SU-DHL-6 (cell line): ENCODE data around the gene CRX.
"Not testable (repeated sequence)": the region's sequence is repeated elsewhere in the genome, so short reads cannot be mapped to it uniquely, and the experiment has no call there.

Experiments used
- H2AFZ ChIP-seq: fragments of 200-600 bp; sonication (generic); 2 replicates; pipeline ENCODE4 v1.6.1; 2014; ENCODE audit warnings: low read depth, mild to moderate bottlenecking, moderate library complexity, mixed read lengths, antibody characterized with exemption, low read length; ENCODE audit not compliant: severe bottlenecking
- H3F3A ChIP-seq: fragments of 200-600 bp; shearing (Covaris generic); 2 replicates; pipeline ENCODE4 v1.6.0; 2016; ENCODE audit warnings: antibody characterized with exemption, mild to moderate bottlenecking; ENCODE audit not compliant: insufficient read depth
- H3K27ac ChIP-seq: fragments of 200-600 bp; sonication (generic); 2 replicates; pipeline ENCODE4 v1.5.1; 2016; ENCODE audit warnings: low read depth, mild to moderate bottlenecking, low read length, moderate library complexity, mixed read lengths
- H3K27me3 ChIP-seq: fragments of 200-600 bp; sonication (generic), shearing (Covaris generic); 2 replicates; pipeline ENCODE4 v1.6.0; 2014; ENCODE audit warnings: mild to moderate bottlenecking, low read length
- H3K36me3 ChIP-seq: fragments of 200-600 bp; sonication (generic); 2 replicates; pipeline ENCODE4 v1.6.1; 2014; ENCODE audit warnings: mild to moderate bottlenecking, low read length, mixed read lengths
- H3K4me2 ChIP-seq: fragments of 300-600, 200-600 bp; shearing (Covaris generic), sonication (generic); 2 replicates; pipeline ENCODE4 v1.6.0; 2014; ENCODE audit warnings: low read length, low read depth, mild to moderate bottlenecking; ENCODE audit not compliant: poor library complexity, severe bottlenecking
- H3K4me3 ChIP-seq: fragments of 200-600 bp; sonication (generic); 2 replicates; pipeline ENCODE4 v1.5.1; 2014; ENCODE audit warnings: antibody characterized with exemption, low read length, mild to moderate bottlenecking, mixed read lengths; ENCODE audit not compliant: insufficient read depth, poor library complexity, severe bottlenecking
- H3K79me2 ChIP-seq: fragments of 200-600 bp; sonication (generic); 2 replicates; pipeline ENCODE4 v1.6.1; 2014; ENCODE audit warnings: mild to moderate bottlenecking, low read length, moderate library complexity; ENCODE audit not compliant: insufficient read depth
- H3K9ac ChIP-seq: fragments of 200-600 bp; sonication (generic); 2 replicates; pipeline ENCODE4 v1.7.0; 2014; ENCODE audit warnings: mild to moderate bottlenecking, low read length
- H3K9me2 ChIP-seq: fragments of 200-600 bp; sonication (generic); replicated peaks from 2 replicates; pipeline ENCODE4 v1.6.1; 2014; ENCODE audit warnings: low read length; ENCODE audit not compliant: insufficient read depth
- H3K9me3 ChIP-seq: fragments of 200-600 bp; sonication (generic); 2 replicates; pipeline ENCODE4 v1.6.1; 2014; ENCODE audit warnings: low read length, mixed read lengths; ENCODE audit not compliant: insufficient read depth
- H4K20me1 ChIP-seq: fragments of 200-600 bp; sonication (generic); 2 replicates; pipeline ENCODE4 v1.6.1; 2014; ENCODE audit warnings: low read depth, mild to moderate bottlenecking, antibody characterized with exemption, low read length, moderate library complexity, mixed read lengths
- CTCF ChIP-seq: fragments of 200-600 bp; sonication (generic); IDR thresholded peaks from one replicate; pipeline ENCODE4 v1.5.1; 2017; ENCODE audit warnings: antibody characterized with exemption, mild to moderate bottlenecking, low read length, moderate library complexity; ENCODE audit not compliant: insufficient read depth, poor library complexity, severe bottlenecking
- EZH2phosphoT487 ChIP-seq: fragments of 200-600 bp; sonication (generic), shearing (Covaris generic); conservative IDR thresholded peaks from 2 replicates; pipeline ENCODE4 v1.6.1; 2018; ENCODE audit warnings: mild to moderate bottlenecking, antibody characterized with exemption, low read length, moderate library complexity, mixed read lengths

Gene CRX

DNA sequence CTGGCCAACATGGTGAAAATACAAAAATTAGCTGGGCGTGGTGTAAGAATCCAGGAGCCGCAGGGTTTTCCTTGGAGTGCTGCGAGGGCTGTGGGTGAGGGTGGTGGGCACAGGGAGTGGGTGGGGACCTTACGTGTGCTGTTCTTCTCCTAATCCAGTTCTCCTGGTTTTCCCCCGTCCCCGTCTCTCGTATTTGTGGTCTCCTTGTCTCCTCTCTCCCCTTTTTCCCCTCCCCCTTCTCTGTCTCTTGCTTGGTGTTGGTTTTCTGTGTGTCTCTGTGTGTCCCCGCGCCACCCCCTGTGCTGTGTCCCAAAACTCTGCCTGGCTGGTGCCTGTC, 41.6 kb upstream of the CRX start:
- H4K20me1 ChIP-seq, result no peaks in the 10 kb centered on the region
- no peak overlapping the region for H3K4me2 ChIP-seq
- H3K27me3 ChIP-seq, result no peaks in the 10 kb centered on the region
- no peaks in the 10 kb centered on the region for H3K79me2 ChIP-seq
- no peaks in the 10 kb centered on the region for H3K9me2 ChIP-seq
- H3K9me3 ChIP-seq, result no peaks in the 10 kb centered on the region
- H3K9ac ChIP-seq, result no peak overlapping the region
- TF ChIP-seq CTCF (no peak), EZH2phosphoT487 (no peak)
- H3F3A ChIP-seq, result no peaks in the 10 kb centered on the region
- no peak overlapping the region for H2AFZ ChIP-seq
- no peak overlapping the region for H3K27ac ChIP-seq
- no peaks in the 10 kb centered on the region for H3K36me3 ChIP-seq
- H3K4me3 ChIP-seq, result no peak overlapping the region

- Histone ChIP-seq H3K4me3 (no peak overlapping the region), H3K79me2 (no peaks in the 10 kb centered on the region), H3K36me3 (no peaks in the 10 kb centered on the region), H3K9me2 (no peaks in the 10 kb centered on the region), H3K9ac (no peak overlapping the region), H2AFZ (no peak overlapping the region), H3K27me3 (no peaks in the 10 kb centered on the region), H3K9me3 (no peaks in the 10 kb centered on the region), H3F3A (no peaks in the 10 kb centered on the region), H4K20me1 (no peaks in the 10 kb centered on the region), H3K4me2 (no peak overlapping the region), H3K27ac (no peak overlapping the region)
- TF ChIP-seq CTCF (no peak), EZH2phosphoT487 (no peak)
These were observed 40.0 kb upstream of the CRX start for GRCh38 chr19:47781590-47782262.

DNA sequence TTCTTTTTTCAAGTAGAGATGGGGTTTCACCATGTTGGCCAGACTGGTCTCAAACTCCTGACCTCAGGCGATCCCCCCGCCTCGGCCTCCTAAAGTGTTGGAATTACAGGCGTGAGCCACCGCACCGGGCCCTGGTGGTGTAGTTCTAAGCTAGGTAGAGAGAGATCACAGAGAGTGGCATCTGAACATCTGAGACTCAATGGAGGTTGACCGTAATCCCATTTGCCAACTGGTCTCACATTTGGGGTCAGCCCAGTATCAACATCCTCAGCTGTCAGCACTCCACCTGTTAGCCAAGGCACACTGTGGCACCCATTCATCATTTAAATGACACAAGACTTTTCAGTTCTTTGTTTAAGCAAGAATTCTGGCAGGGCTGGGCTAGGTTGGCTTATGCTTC, 35.2 kb upstream of the CRX start:
- Histone ChIP-seq H2AFZ (no peak overlapping the region), H3K9ac (no peak overlapping the region)
- TF ChIP-seq EZH2phosphoT487 (no peak), CTCF (no peak)

DNA sequence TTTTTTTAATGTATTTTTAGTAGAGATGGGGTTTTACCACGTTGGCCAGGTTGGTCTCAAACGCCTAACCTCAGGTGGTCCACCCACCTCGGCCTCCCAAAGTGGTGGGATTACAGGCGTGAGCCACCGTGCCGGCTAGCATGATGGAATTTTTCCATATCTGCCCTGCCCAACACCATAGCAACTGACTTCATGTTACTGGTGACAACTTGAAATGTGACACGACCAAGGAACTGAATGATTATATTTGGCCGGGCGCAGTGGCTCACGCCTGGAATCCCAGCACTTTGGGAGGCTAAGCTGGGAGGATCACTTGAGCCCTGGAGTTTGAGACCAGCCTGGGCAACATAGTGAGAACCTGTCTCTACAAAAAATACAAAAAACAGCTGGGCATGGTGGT, 34.4 kb upstream of the CRX start:
- not testable (repeated sequence) for H3K9ac ChIP-seq, H2AFZ ChIP-seq, H3K27me3 ChIP-seq, H3K9me2 ChIP-seq, H3K4me2 ChIP-seq, H3K4me3 ChIP-seq, H4K20me1 ChIP-seq, H3K36me3 ChIP-seq, H3K27ac ChIP-seq, H3K9me3 ChIP-seq, H3K79me2 ChIP-seq, H3F3A ChIP-seq

More for the DNA sequence above, 35.2 kb upstream of the CRX start:
- Histone ChIP-seq H3K27ac (no peak overlapping the region), H3K36me3 (no peaks in the 10 kb centered on the region), H3K27me3 (no peaks in the 10 kb centered on the region), H4K20me1 (no peaks in the 10 kb centered on the region), H3K79me2 (no peaks in the 10 kb centered on the region), H3K9me3 (no peaks in the 10 kb centered on the region), H3F3A (no peaks in the 10 kb centered on the region), H3K4me2 (no peak overlapping the region), H3K4me3 (no peak overlapping the region), H3K9me2 (no peaks in the 10 kb centered on the region)

- H3K4me2 ChIP-seq, H3K27me3 ChIP-seq, H3K9me3 ChIP-seq, H3K79me2 ChIP-seq, H3K36me3 ChIP-seq, H3K4me3 ChIP-seq, H3K9me2 ChIP-seq, H3K9ac ChIP-seq, H3F3A ChIP-seq, H3K27ac ChIP-seq, H2AFZ ChIP-seq, H4K20me1 ChIP-seq: not testable (repeated sequence)
These were observed 31.9 kb upstream of the CRX start for GRCh38 chr19:47789811-47790210.
